ENCODE data around the gene JMJD8.

Gene JMJD8

GRCh38 chr16:721765-722540, 37.8 kb upstream of the JMJD8 start:
- no peak for DNase-seq

- DNase-seq: peak; percentile 75
These were observed 37.0 kb upstream of the JMJD8 start, which contains the start of gene ANTKMT for GRCh38 chr16:720990-721764. ANTKMT (plus strand) TSS chr16:721146; CDS start chr16:721275, 129 bp downstream.

GRCh38 chr16:720447-720989, 36.4 kb upstream of the JMJD8 start:
- peak; percentile 75 for DNase-seq

GRCh38 chr16:719815-720446, 35.8 kb upstream of the JMJD8 start:
- no peak for DNase-seq

- DNase-seq: no peak
These were observed 34.8 kb upstream of the JMJD8 start for GRCh38 chr16:718922-719321.

- no peak for DNase-seq
These were observed 34.3 kb upstream of the JMJD8 start for GRCh38 chr16:718389-718788.

GRCh38 chr16:717450-718245, 33.5 kb upstream of the JMJD8 start:
- DNase-seq: no peak

GRCh38 chr16:716768-717325, 32.7 kb upstream of the JMJD8 start:
- no peak for DNase-seq

GRCh38 chr16:716200-716568, 32.0 kb upstream of the JMJD8 start:
- DNase-seq: no peak

- DNase-seq: peak; percentile 42
These were observed 31.5 kb upstream of the JMJD8 start for GRCh38 chr16:715477-716199.

- DNase-seq: peak; percentile 88
These were observed 30.7 kb upstream of the JMJD8 start, which contains the start of gene METRN for GRCh38 chr16:714558-715476. METRN (plus strand) TSS chr16:715118; CDS start chr16:715290, 172 bp downstream.

GRCh38 chr16:714079-714478, 29.9 kb upstream of the JMJD8 start:
- no peak for DNase-seq

- DNase-seq: peak; percentile 95
These were observed 28.7 kb upstream of the JMJD8 start for GRCh38 chr16:712740-713250.

- DNase-seq: peak; percentile 64
These were observed 27.6 kb upstream of the JMJD8 start for GRCh38 chr16:711548-712320.

GRCh38 chr16:711084-711483, 26.9 kb upstream of the JMJD8 start:
- no peak for DNase-seq

GRCh38 chr16:710500-711075, 26.5 kb upstream of the JMJD8 start:
- DNase-seq: no peak

GRCh38 chr16:709566-710499, 25.7 kb upstream of the JMJD8 start:
- peak; percentile 80 for DNase-seq

Measured in fibroblast of skin of scalp (primary cell).